Endothelial cell of umbilical vein (primary cell): Measurements from ENCODE around the gene SCGB1C1. TPM values are rescaled to one million over a fixed set of nuclear protein-coding genes. Genes with fewer than 3 reads are reported as not detected.

Experiments
- BruUV-seq: library from RNA; stranded (reverse); fragments of 400-500 nt; replicated peaks from 2 replicates; lab custom pipeline; 2021; lab: Mats Ljungman, UMichigan
- CTCF ChIA-PET: fragments of 300-600, 350-600 bp; sonication (Branson Sonifier 250); formaldehyde crosslinking; loops from one replicate; lab custom pipeline; 2021; ENCODE audit warnings: antibody characterized with exemption, inconsistent platforms; lab: Charles Lee
- POLR2A ChIA-PET: fragments of 300-600, 350-600 bp; sonication (Branson Sonifier 250); formaldehyde crosslinking; loops from one replicate; lab custom pipeline; 2021; ENCODE audit warnings: antibody characterized with exemption, inconsistent platforms; lab: Charles Lee
- DNase-seq: peaks from one replicate; pipeline ENCODE4 v3.0.0-alpha.2; 2011; ENCODE audit warnings: low read depth, low spot score
- FAIRE-seq: peaks from 2 replicates; lab custom pipeline; 2011; peaks lifted over from hg19 to GRCh38; lab: Jason Lieb, UNC
- H2AFZ ChIP-seq: 2 replicates; pipeline ENCODE4 v1.6.0; 2012; ENCODE audit warnings: low read depth, low read length, control low read depth, inconsistent platforms
- H3K27ac ChIP-seq: 2 replicates; pipeline ENCODE4 v1.5.1; 2011; ENCODE audit warnings: low read depth, mild to moderate bottlenecking, control low read depth, low read length, moderate library complexity; ENCODE audit not compliant: insufficient read depth
- H3K27me3 ChIP-seq, 2 experiments: 2 replicates each; pipeline versions ENCODE4 v1.6.0 to v1.6.1; 2011; ENCODE audit warnings: low read length in 2 of 2, mixed read lengths in 1 of 2; ENCODE audit not compliant: control insufficient read depth in 2 of 2, insufficient read depth in 2 of 2
- H3K36me3 ChIP-seq, 2 experiments: 2 replicates in 1 of 2; 3 replicates in 1 of 2; pipeline ENCODE4 v1.5.1; 2011; ENCODE audit warnings: low read length in 2 of 2, mild to moderate bottlenecking in 1 of 2, moderate library complexity in 1 of 2; ENCODE audit not compliant: control insufficient read depth in 2 of 2, insufficient read depth in 2 of 2; ENCODE audit errors: extremely low read depth in 1 of 2
- H3K4me1 ChIP-seq: 3 replicates; pipeline ENCODE4 v1.5.1; 2011; ENCODE audit warnings: mild to moderate bottlenecking, low read length; ENCODE audit not compliant: control insufficient read depth, insufficient read depth; ENCODE audit errors: extremely low read depth
- H3K4me2 ChIP-seq: 2 replicates; pipeline ENCODE4 v1.6.1; 2011; ENCODE audit warnings: low read length, control low read depth, mixed read lengths; ENCODE audit not compliant: insufficient read depth
- H3K4me3 ChIP-seq, 3 experiments: fragments of 200-600 bp in 1 of 3; sonication (generic), shearing (Covaris generic) in 1 of 3; replicated peaks in 1 of 3; 2 replicates each; pipeline ENCODE4 v1.5.1; 2011 to 2016; ENCODE audit warnings: control low read depth in 3 of 3, low read length in 3 of 3, mild to moderate bottlenecking in 2 of 3, inconsistent platforms in 1 of 3, low read depth in 1 of 3, moderate library complexity in 1 of 3; ENCODE audit not compliant: insufficient read depth in 1 of 3
- H3K79me2 ChIP-seq: 2 replicates; pipeline ENCODE4 v1.6.0; 2012; ENCODE audit warnings: low read length, inconsistent platforms; ENCODE audit not compliant: control insufficient read depth, insufficient read depth
- H3K9ac ChIP-seq: replicated peaks from 2 replicates; pipeline ENCODE3; 2011; ENCODE audit warnings: low read length, control low read depth; ENCODE audit not compliant: insufficient read depth; ENCODE audit errors: extremely low read depth
- H3K9me1 ChIP-seq: replicated peaks from 3 replicates; pipeline ENCODE4 v1.6.0; 2011; ENCODE audit warnings: mild to moderate bottlenecking, low read length; ENCODE audit not compliant: control insufficient read depth, insufficient read depth; ENCODE audit errors: extremely low read depth
- H3K9me3 ChIP-seq: replicated peaks from 2 replicates; pipeline ENCODE4 v1.5.1; 2012; ENCODE audit warnings: low read length, inconsistent platforms; ENCODE audit not compliant: control insufficient read depth, insufficient read depth
- H4K20me1 ChIP-seq: replicated peaks from 2 replicates; pipeline ENCODE3; 2011; ENCODE audit warnings: mild to moderate bottlenecking, low read length; ENCODE audit not compliant: control insufficient read depth, insufficient read depth; ENCODE audit errors: extremely low read depth
- CTCF ChIP-seq, 2 donors: IDR thresholded peaks; 1 replicate in 1 of 2; 2 replicates in 1 of 2; pipeline ENCODE4 v1.5.1; 2011; ENCODE audit warnings: low read length in 2 of 2, mild to moderate bottlenecking in 2 of 2, moderate library complexity in 2 of 2, control low read depth in 1 of 2, inconsistent platforms in 1 of 2, low read depth in 1 of 2; ENCODE audit not compliant: insufficient read depth in 1 of 2; ENCODE audit errors: extremely low read depth in 1 of 2
- EZH2 ChIP-seq: IDR thresholded peaks from 2 replicates; pipeline ENCODE4 v1.6.1; 2012; ENCODE audit warnings: borderline replicate concordance, low read depth, mild to moderate bottlenecking, moderate library complexity, low read length, inconsistent platforms; ENCODE audit not compliant: severe bottlenecking
- FOS ChIP-seq: IDR thresholded peaks from 2 replicates; pipeline ENCODE4 v1.6.1; 2011; ENCODE audit warnings: mild to moderate bottlenecking, low read length, moderate library complexity, borderline replicate concordance; ENCODE audit not compliant: insufficient read depth
- GATA2 ChIP-seq: IDR thresholded peaks from 2 replicates; pipeline ENCODE4 v1.7.0; 2011; ENCODE audit warnings: low read depth, mild to moderate bottlenecking, moderate library complexity, mixed read lengths, low read length; ENCODE audit not compliant: insufficient read length, insufficient read depth
- JUN ChIP-seq: IDR thresholded peaks from 2 replicates; pipeline ENCODE4 v1.6.1; 2011; ENCODE audit warnings: borderline replicate concordance, low read depth; ENCODE audit not compliant: insufficient read length, insufficient read depth
- MAX ChIP-seq: IDR thresholded peaks from 2 replicates; pipeline ENCODE4 v1.6.1; 2011; ENCODE audit not compliant: insufficient read depth, insufficient read length
- MYC ChIP-seq: IDR thresholded peaks from one replicate; pipeline ENCODE4 v1.6.1; 2011; ENCODE audit warnings: mild to moderate bottlenecking, low read depth, low read length
- POLR2A ChIP-seq: IDR thresholded peaks from 2 replicates; pipeline ENCODE4 v1.6.1; 2012; ENCODE audit warnings: low read depth, mild to moderate bottlenecking, control low read depth, low read length
- POLR2AphosphoS5 ChIP-seq: IDR thresholded peaks from 2 replicates; pipeline ENCODE4 v1.6.1; 2012; ENCODE audit warnings: low read depth, mild to moderate bottlenecking, control low read depth, low read length, moderate library complexity; ENCODE audit not compliant: insufficient read depth
- dilution Hi-C: fragments of 300-500 bp; cut with MboI; formaldehyde crosslinking; loops from one replicate; pipeline ENCODE4 v1.15.0; 2019; ENCODE audit warnings: low sequenced_read_pairs; ENCODE audit not compliant: extremely low pct_ligation_motif_present
- intact Hi-C: fragments of 100-400 bp; cut with micrococcal nuclease; formaldehyde crosslinking; loops from one replicate; pipeline ENCODE4 v1.10.0; 2022
- polyA plus RNA-seq, 4 experiments: library from polyadenylated mRNA; depleted of rRNA in 3 of 4; stranded (reverse) in 3 of 4; unstranded in 1 of 4; fragments of >200 nt; gene quantifications; 2 replicates each; pipeline versions ENCODE4 v1.2.1 to v1.2.3, GENCODE V29; 2011 to 2012; ENCODE audit warnings: missing spikeins in 1 of 4
- total RNA-seq: library from RNA; stranded (reverse); gene quantifications from 2 replicates; pipeline ENCODE4 v1.2.3, GENCODE V29; 2021

Gene SCGB1C1
- total and polyA plus RNA-seq, 2 donors (not counting 3 experiments of a cell fraction or from before 2014, with no cell fraction given): not detected

GRCh38 chr11:225734-226453, 33.0 kb downstream of the SCGB1C1 start:
- intact Hi-C loops: no loop called here
- no peaks in the 10 kb centered on the region for H3K79me2 ChIP-seq
- no peaks in the 10 kb centered on the region for H3K4me1 ChIP-seq
- no peak overlapping the region for H3K4me2 ChIP-seq
- no peaks in the 10 kb centered on the region for H3K9me1 ChIP-seq
- CTCF ChIA-PET: no interaction called here
- FAIRE-seq (no peak), DNase-seq (no peak)
- POLR2A ChIA-PET: no interaction called here
- no peak overlapping the region for H2AFZ ChIP-seq
- no peak overlapping the region for H3K27ac ChIP-seq
- BruUV-seq: no TSS peak
- H3K9ac ChIP-seq: no peak overlapping the region
- peaks cover 0 to 5% of the 10 kb centered on the region in 2 experiments for H3K36me3 ChIP-seq
- dilution Hi-C loops: no loop called here
- no peaks in the 10 kb centered on the region for H3K27me3 ChIP-seq
- no peak for TF ChIP-seq JUN
- TF ChIP-seq EZH2: no peak
- TF ChIP-seq POLR2A: no peak
- no peak overlapping the region for H3K4me3 ChIP-seq
- H4K20me1 ChIP-seq: no peaks in the 10 kb centered on the region
- no peaks in the 10 kb centered on the region for H3K9me3 ChIP-seq

GRCh38 chr11:227824-228379, 35.0 kb downstream of the SCGB1C1 start:
- POLR2A ChIA-PET: no interaction called here

More at GRCh38 chr11:227824-228379, 35.0 kb downstream of the SCGB1C1 start:
- no peaks in the 10 kb centered on the region for H3K4me1 ChIP-seq
- H3K9me3 ChIP-seq: no peaks in the 10 kb centered on the region
- H3K27me3 ChIP-seq: no peaks in the 10 kb centered on the region
- no peaks in the 10 kb centered on the region for H3K9me1 ChIP-seq
- no peak overlapping the region for H3K4me3 ChIP-seq
- H3K27ac ChIP-seq: no peak overlapping the region
- H3K4me2 ChIP-seq: no peak overlapping the region
- TF ChIP-seq MAX (no peak), POLR2A (no peak), JUN (no peak), MYC (no peak), FOS (no peak), POLR2AphosphoS5 (no peak), EZH2 (no peak), GATA2 (no peak), CTCF (IDR thresholded peaks at IDR 0.05; ENCODE audit: extremely low read depth in 1 of 2, insufficient read depth in 1 of 2, low read depth in 1 of 2, low read length in 2 of 2) (no peak)
- intact Hi-C loops: no loop called here
- H2AFZ ChIP-seq: no peak overlapping the region
- H3K9ac ChIP-seq: no peak overlapping the region
- H4K20me1 ChIP-seq: no peaks in the 10 kb centered on the region
- FAIRE-seq (no peak), DNase-seq (no peak)
- H3K79me2 ChIP-seq: no peaks in the 10 kb centered on the region
- peaks cover 0 to 4% of the 10 kb centered on the region in 2 experiments for H3K36me3 ChIP-seq
- dilution Hi-C loops: no loop called here
- CTCF ChIA-PET: interaction anchor here (3.3 kb wide), 1 partner anchor 23 kb away, joined by 10 read pairs; no protein-coding TSS in a partner anchor
- BruUV-seq: no TSS peak
